ENCODE data around the gene EYS. TPM values are rescaled to one million over a fixed set of nuclear protein-coding genes. Genes with fewer than 3 reads are reported as not detected.
"Not testable (repeated sequence)": the region's sequence is repeated elsewhere in the genome, so short reads cannot be mapped to it uniquely, and the experiment has no call there.

Gene EYS
- total and polyA plus RNA-seq, 7 donors: 0.07 to 0.46 TPM; not detected in 5

GRCh38 chr6:63764318-63764916 is 1942.6 kb downstream of the EYS start:
- Histone ChIP-seq H3K9me3 (no peaks in the 10 kb centered on the region), H3K4me1 (no peaks in the 10 kb centered on the region), H3K27me3 (no peaks in the 10 kb centered on the region), H3K27ac (no peak overlapping the region), H3K4me3 (no peak overlapping the region), H3K36me3 (no peaks in the 10 kb centered on the region)
- 24 to 25% methylated on average over 4 of the region's 4 CpGs for WGBS, 2 donors
- intact Hi-C loops (cut with DNase I): loop anchor here (1.0 to 5.0 kb wide), 2 partner anchors 166 to 182 kb away; no protein-coding TSS in a partner anchor
- no peak for TF ChIP-seq POLR2A (IDR thresholded peaks at IDR 0.05)
- TF ChIP-seq, protein P1, sequence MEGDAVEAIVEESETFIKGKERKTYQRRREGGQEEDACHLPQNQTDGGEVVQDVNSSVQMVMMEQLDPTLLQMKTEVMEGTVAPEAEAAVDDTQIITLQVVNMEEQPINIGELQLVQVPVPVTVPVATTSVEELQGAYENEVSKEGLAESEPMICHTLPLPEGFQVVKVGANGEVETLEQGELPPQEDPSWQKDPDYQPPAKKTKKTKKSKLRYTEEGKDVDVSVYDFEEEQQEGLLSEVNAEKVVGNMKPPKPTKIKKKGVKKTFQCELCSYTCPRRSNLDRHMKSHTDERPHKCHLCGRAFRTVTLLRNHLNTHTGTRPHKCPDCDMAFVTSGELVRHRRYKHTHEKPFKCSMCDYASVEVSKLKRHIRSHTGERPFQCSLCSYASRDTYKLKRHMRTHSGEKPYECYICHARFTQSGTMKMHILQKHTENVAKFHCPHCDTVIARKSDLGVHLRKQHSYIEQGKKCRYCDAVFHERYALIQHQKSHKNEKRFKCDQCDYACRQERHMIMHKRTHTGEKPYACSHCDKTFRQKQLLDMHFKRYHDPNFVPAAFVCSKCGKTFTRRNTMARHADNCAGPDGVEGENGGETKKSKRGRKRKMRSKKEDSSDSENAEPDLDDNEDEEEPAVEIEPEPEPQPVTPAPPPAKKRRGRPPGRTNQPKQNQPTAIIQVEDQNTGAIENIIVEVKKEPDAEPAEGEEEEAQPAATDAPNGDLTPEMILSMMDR (IDR thresholded peaks at IDR 0.05): peak in 2 of 4 experiments; percentile 40 to 71
- DNase-seq: no peak

GRCh38 chr6:63760199-63760598 is 1946.8 kb downstream of the EYS start:
- H3K27ac ChIP-seq: no peak overlapping the region
- intact Hi-C loops (cut with DNase I): loop anchor here (5.0 kb wide), 1 partner anchor 178 kb away; no protein-coding TSS in a partner anchor
- H3K4me1 ChIP-seq: no peaks in the 10 kb centered on the region
- no peaks in the 10 kb centered on the region for H3K36me3 ChIP-seq
- H3K9me3 ChIP-seq: peaks cover 0 to 2% (median 0%) of the 10 kb centered on the region in 4 donors
- H3K27me3 ChIP-seq: no peaks in the 10 kb centered on the region
- TF ChIP-seq, protein P1 (IDR thresholded peaks at IDR 0.05): no peak
- TF ChIP-seq POLR2AphosphoS5 (IDR thresholded peaks at IDR 0.05) (no peak), POLR2A (IDR thresholded peaks at IDR 0.05) (no peak), EP300 (IDR thresholded peaks at IDR 0.05) (no peak)
- no peak overlapping the region for H3K4me3 ChIP-seq
- no peak for DNase-seq

- no peak overlapping the region for H3K4me3 ChIP-seq
- H3K9me3 ChIP-seq: peaks cover 0 to 2% (median 0%) of the 10 kb centered on the region in 4 donors
- DNase-seq: no peak
- no peaks in the 10 kb centered on the region for H3K4me1 ChIP-seq
- H3K27me3 ChIP-seq: no peaks in the 10 kb centered on the region
- TF ChIP-seq POLR2AphosphoS5 (IDR thresholded peaks at IDR 0.05) (no peak), POLR2A (IDR thresholded peaks at IDR 0.05) (no peak), EP300 (IDR thresholded peaks at IDR 0.05) (no peak)
- TF ChIP-seq, protein P1 (IDR thresholded peaks at IDR 0.05): no peak
- H3K27ac ChIP-seq: no peak overlapping the region
- H3K36me3 ChIP-seq: no peaks in the 10 kb centered on the region
- intact Hi-C loops (cut with DNase I): loop anchor here (5.0 kb wide), 1 partner anchor 177 kb away; no protein-coding TSS in a partner anchor
Measured at GRCh38 chr6:63759605-63760105, 1947.4 kb downstream of the EYS start.

GRCh38 chr6:63757826-63758225 is 1949.2 kb downstream of the EYS start:
- Histone ChIP-seq H3K4me1 (no peaks in the 10 kb centered on the region), H3K4me3 (no peak overlapping the region), H3K36me3 (no peaks in the 10 kb centered on the region), H3K9me3 (peaks cover 0 to 2% (median 0%) of the 10 kb centered on the region in 4 donors), H3K27ac (no peak overlapping the region), H3K27me3 (no peaks in the 10 kb centered on the region)
- no peak for DNase-seq
- TF ChIP-seq EP300 (IDR thresholded peaks at IDR 0.05): no peak
- intact Hi-C loops (cut with DNase I): no loop called here
- 85 to 92% methylated on average over 1 of the region's 1 CpG for WGBS, 2 donors

DNA sequence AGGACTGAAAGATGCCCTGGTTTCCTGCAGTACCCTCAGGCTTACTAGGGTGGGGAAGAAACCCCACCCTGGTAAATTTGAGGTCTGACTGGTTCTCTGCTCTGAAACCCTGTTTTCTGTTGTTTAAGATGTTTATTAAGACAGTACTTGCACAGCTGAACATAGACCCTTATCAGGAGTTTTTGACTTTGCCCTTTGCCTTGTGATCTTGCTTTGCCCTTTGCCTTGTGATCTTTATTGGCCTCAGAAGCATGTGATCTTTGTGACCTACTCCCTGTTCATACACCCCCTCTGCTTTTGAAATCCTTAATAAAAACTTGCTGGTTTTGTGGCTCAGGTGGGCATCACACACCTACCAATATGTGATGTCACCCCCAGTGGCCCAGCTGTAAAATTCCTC is 1949.8 kb downstream of the EYS start:
- H3K4me3 ChIP-seq; H3K9me3 ChIP-seq; DNase-seq; H3K36me3 ChIP-seq; H3K27ac ChIP-seq; intact Hi-C loops (cut with DNase I); H3K4me1 ChIP-seq; H3K27me3 ChIP-seq: not testable (repeated sequence)

- DNase-seq: no peak
- intact Hi-C loops (cut with DNase I): no loop called here
- no peaks in the 10 kb centered on the region for H3K36me3 ChIP-seq
- WGBS, 2 donors: 98% methylated on average over 2 of the region's 2 CpGs
- TF ChIP-seq EP300 (IDR thresholded peaks at IDR 0.05) (no peak), POLR2AphosphoS5 (IDR thresholded peaks at IDR 0.05) (no peak), POLR2A (IDR thresholded peaks at IDR 0.05) (no peak)
- TF ChIP-seq, protein P1 (IDR thresholded peaks at IDR 0.05): no peak
- no peak overlapping the region for H3K4me3 ChIP-seq
- no peak overlapping the region for H3K27ac ChIP-seq
- H3K27me3 ChIP-seq: no peaks in the 10 kb centered on the region
- no peaks in the 10 kb centered on the region for H3K4me1 ChIP-seq
- H3K9me3 ChIP-seq: no peaks in the 10 kb centered on the region
Measured at GRCh38 chr6:63750400-63750799, 1956.6 kb downstream of the EYS start.
